ENCODE measurements around the gene DAAM1.

- TF ChIP-seq CTCF (conservative IDR thresholded peaks at IDR 0.05; ENCODE audit: low read length): no peak
- no peak for TF ChIP-seq EZH2phosphoT487 (IDR thresholded peaks at IDR 0.05; ENCODE audit: borderline replicate concordance)
Measured at GRCh38 chr14:59175404-59175803, 13.1 kb upstream of the DAAM1 start.
